Gastroesophageal sphincter (tissue), 4 donors: ENCODE data around the gene IRGQ. TPM values are rescaled to one million over a fixed set of nuclear protein-coding genes. Genes with fewer than 3 reads are reported as not detected.
"Not testable (repeated sequence)": the region's sequence is repeated elsewhere in the genome, so short reads cannot be mapped to it uniquely, and the experiment has no call there.

Source experiments
- ATAC-seq: fragments of 150-250 bp; one replicate; pipeline ENCODE4 v1.9.1; 2016; ENCODE audit warnings: mild to moderate bottlenecking, moderate library complexity
- H3K27ac ChIP-seq, 4 donors: fragments of 200-600 bp; sonication (generic) in 3 of 4; 1 replicate in 3 of 4; 2 replicates in 1 of 4; pipeline ENCODE4 v1.5.1; 2016 to 2019
- H3K27me3 ChIP-seq: fragments of 200-600 bp; sonication (generic); one replicate; pipeline ENCODE4 v1.5.1; 2019
- H3K36me3 ChIP-seq, 2 donors: fragments of 200-600 bp; sonication (generic); one replicate each; pipeline ENCODE4 v1.5.1; 2019; ENCODE audit warnings: control low read depth in 1 of 2
- H3K4me1 ChIP-seq, 3 donors: fragments of 200-600 bp; sonication (generic); 1 replicate in 2 of 3; 2 replicates in 1 of 3; pipeline ENCODE4 v1.5.1; 2016 to 2019; ENCODE audit warnings: control low read depth in 2 of 3
- H3K4me3 ChIP-seq, 2 donors: fragments of 200-600 bp; sonication (generic); one replicate each; pipeline ENCODE4 v1.5.1; 2019; ENCODE audit warnings: mild to moderate bottlenecking in 1 of 2, moderate library complexity in 1 of 2
- H3K9me3 ChIP-seq, 3 donors: fragments of 200-600 bp; sonication (generic); one replicate each; pipeline ENCODE4 v1.5.1; 2017 to 2019; ENCODE audit warnings: control low read depth in 2 of 3
- CTCF ChIP-seq, 4 experiments: fragments of 200-600 bp in 2 of 4; fragments of 450-650 bp in 2 of 4; sonication (generic) in 1 of 4; IDR thresholded peaks; one replicate each; pipeline ENCODE4 v1.5.1; 2017 to 2019; ENCODE audit warnings: antibody characterized with exemption in 4 of 4, mild to moderate bottlenecking in 2 of 4, moderate library complexity in 2 of 4
- EP300 ChIP-seq: sonication (generic); formaldehyde crosslinking; IDR thresholded peaks from one replicate; pipeline ENCODE4 v1.6.1; 2017; ENCODE audit warnings: antibody characterized with exemption, mild to moderate bottlenecking
- POLR2A ChIP-seq, 2 donors: fragments of 450-650 bp; IDR thresholded peaks; one replicate each; pipeline ENCODE4 v1.6.1; 2017; ENCODE audit warnings: antibody characterized with exemption in 2 of 2, mild to moderate bottlenecking in 2 of 2, moderate library complexity in 1 of 2
- POLR2AphosphoS5 ChIP-seq: sonication (generic); formaldehyde crosslinking; IDR thresholded peaks from one replicate; pipeline ENCODE4 v1.6.1; 2017; ENCODE audit warnings: antibody characterized with exemption
- WGBS, 2 donors: methylation state at CpG; one replicate each; pipeline ENCODE4 v1.1.5; 2018; ENCODE audit warnings: low coverage in 1 of 2; 5-methylcytosine and 5-hydroxymethylcytosine counted together
- total RNA-seq, 4 donors: library from RNA; depleted of rRNA; stranded (reverse); fragments of >200 nt; gene quantifications; one replicate each; pipeline ENCODE4 v1.1.0, GENCODE V29; 2016

The IRGQ gene
- total RNA-seq, 4 donors from 2014 or later = 25.5 to 38.5 (median 27.8) TPM

- Histone ChIP-seq H3K27ac (no peak overlapping the region), H3K36me3 (peaks cover 0 to 93% of the 10 kb centered on the region in 2 donors), H3K27me3 (no peaks in the 10 kb centered on the region), H3K4me3 (no peak overlapping the region), H3K9me3 (no peaks in the 10 kb centered on the region), H3K4me1 (no peaks in the 10 kb centered on the region)
- TF ChIP-seq POLR2AphosphoS5 = no peak
- TF ChIP-seq CTCF (IDR thresholded peaks at IDR 0.05) = no peak
- TF ChIP-seq POLR2A (IDR thresholded peaks at IDR 0.05) = no peak
- TF ChIP-seq EP300 = no peak
- no CpG with 5 or more reads among the region's 3 CpGs for WGBS, 2 donors
- ATAC-seq = no peak
Measured at GRCh38 chr19:43552616-43553015, 43.3 kb downstream of the IRGQ start.

- no peak overlapping the region for H3K27ac ChIP-seq
- H3K27me3 ChIP-seq = no peaks in the 10 kb centered on the region
- H3K4me1 ChIP-seq = no peaks in the 10 kb centered on the region
- peaks cover 0 to 94% of the 10 kb centered on the region in 2 donors for H3K36me3 ChIP-seq
- H3K9me3 ChIP-seq = no peaks in the 10 kb centered on the region
- H3K4me3 ChIP-seq = no peak overlapping the region
- WGBS, 2 donors = no CpG with 5 or more reads among the region's 3 CpGs
- no peak for ATAC-seq
- TF ChIP-seq POLR2A (IDR thresholded peaks at IDR 0.05) (no peak), EP300 (no peak), CTCF (IDR thresholded peaks at IDR 0.05) (no peak), POLR2AphosphoS5 (no peak)
Measured at GRCh38 chr19:43552198-43552450, 43.8 kb downstream of the IRGQ start.

- no peaks in the 10 kb centered on the region for H3K4me1 ChIP-seq
- TF ChIP-seq CTCF (IDR thresholded peaks at IDR 0.05) (no peak), EP300 (no peak), POLR2AphosphoS5 (no peak), POLR2A (IDR thresholded peaks at IDR 0.05) (no peak)
- no peak overlapping the region for H3K4me3 ChIP-seq
- no peak overlapping the region for H3K27ac ChIP-seq
- H3K27me3 ChIP-seq = no peaks in the 10 kb centered on the region
- WGBS, 2 donors = 0 to 87% methylated on average over 1 to 12 of the region's 23 CpGs
- no peak for ATAC-seq
- H3K9me3 ChIP-seq = no peaks in the 10 kb centered on the region
- H3K36me3 ChIP-seq = peaks cover 0 to 95% of the 10 kb centered on the region in 2 donors
Measured at GRCh38 chr19:43551399-43552197, 44.3 kb downstream of the IRGQ start.

- Histone ChIP-seq H3K27ac (no peak overlapping the region), H3K36me3 (peaks cover 0 to 92% of the 10 kb centered on the region in 2 donors), H3K9me3 (no peaks in the 10 kb centered on the region), H3K4me3 (no peak overlapping the region), H3K27me3 (no peaks in the 10 kb centered on the region), H3K4me1 (no peaks in the 10 kb centered on the region)
- 71 to 80% methylated on average over 1 of the region's 2 CpGs for WGBS, 2 donors
- no peak for TF ChIP-seq POLR2AphosphoS5
- no peak for TF ChIP-seq POLR2A (IDR thresholded peaks at IDR 0.05)
- no peak for TF ChIP-seq EP300
- TF ChIP-seq CTCF (IDR thresholded peaks at IDR 0.05) = no peak
- ATAC-seq = no peak
Measured at GRCh38 chr19:43548706-43549105, 47.2 kb downstream of the IRGQ start.

- not testable (repeated sequence) for H3K9me3 ChIP-seq, H3K4me3 ChIP-seq, ATAC-seq, H3K27ac ChIP-seq, H3K27me3 ChIP-seq, H3K4me1 ChIP-seq
- H3K36me3 ChIP-seq = peaks cover 0 to 92% of the 10 kb centered on the region in 2 donors
- WGBS, 2 donors = no CpG with 5 or more reads among the region's 24 CpGs
Measured at GRCh38 chr19:43547926-43548325, 48.0 kb downstream of the IRGQ start.
